Upper lobe of left lung (tissue), 6 donors: ENCODE results near the gene MPHOSPH8. TPM values are rescaled to one million over a fixed set of nuclear protein-coding genes. Genes with fewer than 3 reads are reported as not detected.
"Not testable (repeated sequence)": the region's sequence is repeated elsewhere in the genome, so short reads cannot be mapped to it uniquely, and the experiment has no call there.

Source experiments
- ATAC-seq, 2 donors: fragments of 200-7000 bp; cut with Tn5 transposase; one replicate each; pipeline ENCODE4 v1.9.1; 2022; ENCODE audit warnings: mild to moderate bottlenecking in 2 of 2, moderate library complexity in 2 of 2; ENCODE audit not compliant: low FRiP score in 2 of 2
- DNase-seq, 2 donors: peaks; one replicate each; pipeline ENCODE4 v3.0.0-alpha.2; 2019 to 2020
- H3K27ac ChIP-seq, 4 donors: fragments of 200-600 bp; sonication (generic); one replicate each; pipeline ENCODE4 v1.5.1; 2016 to 2019
- H3K27me3 ChIP-seq, 4 donors: fragments of 200-600 bp; sonication (generic); one replicate each; pipeline ENCODE4 v1.5.1; 2017 to 2019
- H3K36me3 ChIP-seq, 4 donors: fragments of 200-600 bp; sonication (generic); one replicate each; pipeline ENCODE4 v1.5.1; 2016 to 2019
- H3K4me1 ChIP-seq, 4 donors: fragments of 200-600 bp; sonication (generic); one replicate each; pipeline ENCODE4 v1.5.1; 2018 to 2019
- H3K4me3 ChIP-seq, 4 donors: fragments of 200-600 bp; sonication (generic); one replicate each; pipeline ENCODE4 v1.5.1; 2017 to 2019; ENCODE audit warnings: mild to moderate bottlenecking in 2 of 4, moderate library complexity in 1 of 4
- H3K9me3 ChIP-seq, 4 donors: fragments of 200-600 bp; sonication (generic); one replicate each; pipeline ENCODE4 v1.5.1; 2018 to 2019
- EP300 ChIP-seq, 4 donors: sonication (generic); formaldehyde crosslinking; IDR thresholded peaks; one replicate each; pipeline ENCODE4 v1.5.1; 2017; ENCODE audit warnings: antibody characterized with exemption in 4 of 4, control low read depth in 2 of 4
- POLR2A ChIP-seq, 4 donors: fragments of 450-650 bp; IDR thresholded peaks; one replicate each; pipeline ENCODE4 v1.5.1; 2016 to 2017; ENCODE audit warnings: antibody characterized with exemption in 4 of 4, mild to moderate bottlenecking in 2 of 4
- POLR2AphosphoS5 ChIP-seq, 2 donors: sonication (generic); formaldehyde crosslinking; IDR thresholded peaks; one replicate each; pipeline ENCODE4 v1.5.1; 2017; ENCODE audit warnings: antibody characterized with exemption in 2 of 2
- WGBS, 2 donors: methylation state at CpG; one replicate each; pipeline ENCODE4 v1.1.5; 2017 to 2018; 5-methylcytosine and 5-hydroxymethylcytosine counted together
- total RNA-seq, 6 donors: library from RNA; depleted of rRNA in 4 of 6; stranded (reverse); fragments of >200 nt in 4 of 6; gene quantifications; one replicate each; pipeline versions ENCODE4 v1.1.0 to v1.2.1, GENCODE V29; 2016 to 2021
- TF ChIP-seq, protein P1 (sequence below), 6 experiments: fragments of 450-650 bp in 4 of 6; fragments of 200-600 bp in 2 of 6; sonication (generic) in 2 of 6; IDR thresholded peaks; one replicate each; pipeline ENCODE4 v1.5.1; 2016 to 2019; ENCODE audit warnings: antibody characterized with exemption in 6 of 6
- donor health status: DM: no; HTN: no; CAD: no; lungs with moderate emphysema.
- donor health status: DM: no; HTN: yes; CAD: no; lungs with severe emphysema.

The MPHOSPH8 gene
- total RNA-seq, 6 donors from 2014 or later, result 24.0 to 81.7 (median 35.3) TPM

DNA sequence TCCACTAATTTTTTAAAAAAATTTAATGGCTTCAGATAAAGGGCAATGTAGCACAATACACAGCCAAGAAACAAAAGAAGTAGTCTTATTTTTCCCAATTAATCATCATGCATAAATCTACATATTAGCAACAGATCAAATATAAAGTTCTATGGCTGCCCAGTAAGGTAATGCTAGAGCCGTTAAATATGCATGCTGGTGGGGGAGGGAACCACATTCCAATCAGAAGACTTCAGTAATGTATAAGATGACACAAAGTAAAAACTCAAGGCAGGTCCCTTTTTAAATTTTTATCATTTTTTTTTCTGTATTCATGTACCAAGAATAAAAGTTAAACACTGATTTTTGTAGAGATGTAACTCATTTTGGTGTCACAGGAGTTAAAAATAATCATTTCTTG lies 62.0 kb downstream of the MPHOSPH8 start:
- no peak overlapping the region for H3K4me3 ChIP-seq
- TF ChIP-seq POLR2AphosphoS5 (IDR thresholded peaks at IDR 0.05), result no peak
- no peak for TF ChIP-seq POLR2A (IDR thresholded peaks at IDR 0.05)
- TF ChIP-seq, protein P1, sequence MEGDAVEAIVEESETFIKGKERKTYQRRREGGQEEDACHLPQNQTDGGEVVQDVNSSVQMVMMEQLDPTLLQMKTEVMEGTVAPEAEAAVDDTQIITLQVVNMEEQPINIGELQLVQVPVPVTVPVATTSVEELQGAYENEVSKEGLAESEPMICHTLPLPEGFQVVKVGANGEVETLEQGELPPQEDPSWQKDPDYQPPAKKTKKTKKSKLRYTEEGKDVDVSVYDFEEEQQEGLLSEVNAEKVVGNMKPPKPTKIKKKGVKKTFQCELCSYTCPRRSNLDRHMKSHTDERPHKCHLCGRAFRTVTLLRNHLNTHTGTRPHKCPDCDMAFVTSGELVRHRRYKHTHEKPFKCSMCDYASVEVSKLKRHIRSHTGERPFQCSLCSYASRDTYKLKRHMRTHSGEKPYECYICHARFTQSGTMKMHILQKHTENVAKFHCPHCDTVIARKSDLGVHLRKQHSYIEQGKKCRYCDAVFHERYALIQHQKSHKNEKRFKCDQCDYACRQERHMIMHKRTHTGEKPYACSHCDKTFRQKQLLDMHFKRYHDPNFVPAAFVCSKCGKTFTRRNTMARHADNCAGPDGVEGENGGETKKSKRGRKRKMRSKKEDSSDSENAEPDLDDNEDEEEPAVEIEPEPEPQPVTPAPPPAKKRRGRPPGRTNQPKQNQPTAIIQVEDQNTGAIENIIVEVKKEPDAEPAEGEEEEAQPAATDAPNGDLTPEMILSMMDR (IDR thresholded peaks at IDR 0.05), result no peak
- no peak for TF ChIP-seq EP300 (IDR thresholded peaks at IDR 0.05)
- H3K4me1 ChIP-seq, result no peaks in the 10 kb centered on the region
- no peak for DNase-seq
- no peaks in the 10 kb centered on the region for H3K36me3 ChIP-seq
- 81 to 85% methylated on average over 1 of the region's 1 CpG for WGBS, 2 donors
- no peaks in the 10 kb centered on the region for H3K9me3 ChIP-seq
- ATAC-seq, result no peak
- no peaks in the 10 kb centered on the region for H3K27me3 ChIP-seq
- no peak overlapping the region for H3K27ac ChIP-seq

DNA sequence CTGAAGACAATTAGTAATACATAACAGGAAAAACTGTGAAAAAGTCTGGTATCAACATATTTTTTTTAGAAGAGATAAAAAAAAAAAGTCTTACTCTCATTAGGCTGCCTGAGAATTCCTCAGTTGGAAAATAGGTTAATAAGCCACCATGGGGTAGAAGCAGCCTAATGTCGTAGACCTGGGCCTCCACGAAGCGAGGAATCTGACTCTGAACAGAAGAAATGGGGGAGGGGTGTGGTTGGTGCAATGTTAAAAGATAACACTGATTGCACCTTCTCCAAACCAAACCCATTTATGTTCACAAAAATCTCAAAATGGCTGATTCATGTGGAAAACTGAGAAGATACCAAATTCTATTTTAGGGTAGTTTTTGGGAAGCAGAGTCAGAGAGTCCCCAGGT lies 62.4 kb downstream of the MPHOSPH8 start:
- H3K27me3 ChIP-seq, result no peaks in the 10 kb centered on the region
- no peak for DNase-seq

DNA sequence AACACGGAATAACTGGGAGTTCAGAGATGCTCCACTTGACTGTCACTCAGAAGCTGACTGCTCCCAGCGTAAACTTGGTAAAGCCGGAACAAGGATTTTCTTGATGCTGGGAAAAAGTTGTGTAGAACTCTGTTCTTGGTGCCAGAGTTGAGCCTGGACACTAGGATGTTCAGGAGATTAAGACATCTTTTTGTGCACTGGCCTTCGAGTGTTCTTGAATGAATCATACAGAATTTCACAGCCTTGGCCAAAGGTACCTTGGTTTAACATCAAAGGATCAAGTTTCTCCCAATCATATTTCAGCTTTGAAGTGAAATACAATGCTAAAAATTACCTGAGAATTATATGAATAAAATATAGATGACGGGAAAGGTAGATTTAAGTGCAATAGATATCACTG lies 67.5 kb downstream of the MPHOSPH8 start:
- WGBS, 2 donors, result 94 to 97% methylated on average over 2 to 3 of the region's 5 CpGs

More for the DNA sequence above, 62.4 kb downstream of the MPHOSPH8 start:
- no peak overlapping the region for H3K4me3 ChIP-seq
- TF ChIP-seq POLR2AphosphoS5 (IDR thresholded peaks at IDR 0.05), result no peak
- TF ChIP-seq, protein P1 (IDR thresholded peaks at IDR 0.05), result no peak
- no peak for TF ChIP-seq POLR2A (IDR thresholded peaks at IDR 0.05)
- no peak for TF ChIP-seq EP300 (IDR thresholded peaks at IDR 0.05)
- H3K36me3 ChIP-seq, result no peaks in the 10 kb centered on the region
- H3K4me1 ChIP-seq, result no peaks in the 10 kb centered on the region
- H3K27ac ChIP-seq, result no peak overlapping the region
- WGBS, 2 donors, result 79 to 82% methylated on average over 3 of the region's 3 CpGs
- no peaks in the 10 kb centered on the region for H3K9me3 ChIP-seq
- no peak for ATAC-seq

DNA sequence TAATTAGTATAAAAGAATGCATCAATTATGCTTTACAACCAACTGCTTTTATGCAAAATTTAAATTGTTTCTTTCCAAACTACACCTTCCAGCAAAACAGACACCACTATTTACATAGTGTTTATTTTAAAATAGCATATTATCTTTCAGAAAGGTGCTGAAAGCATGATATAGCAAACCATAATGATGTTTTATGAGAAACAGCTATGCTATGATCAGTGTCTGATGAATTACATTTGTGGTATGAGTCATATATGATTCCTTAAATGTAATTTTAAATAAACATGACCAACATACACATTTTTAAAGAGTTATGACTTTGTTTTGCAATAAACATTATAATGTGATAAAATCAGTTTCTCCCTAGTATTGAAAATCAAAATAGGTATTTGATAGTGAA lies 68.2 kb downstream of the MPHOSPH8 start:
- H3K4me3 ChIP-seq, H3K9me3 ChIP-seq, H3K4me1 ChIP-seq, H3K36me3 ChIP-seq, ATAC-seq, H3K27ac ChIP-seq, DNase-seq, H3K27me3 ChIP-seq: not testable (repeated sequence)

More for the DNA sequence above, 67.5 kb downstream of the MPHOSPH8 start:
- H3K4me1 ChIP-seq, H3K4me3 ChIP-seq, H3K27ac ChIP-seq, ATAC-seq, DNase-seq, H3K9me3 ChIP-seq, H3K36me3 ChIP-seq, H3K27me3 ChIP-seq: not testable (repeated sequence)

DNA sequence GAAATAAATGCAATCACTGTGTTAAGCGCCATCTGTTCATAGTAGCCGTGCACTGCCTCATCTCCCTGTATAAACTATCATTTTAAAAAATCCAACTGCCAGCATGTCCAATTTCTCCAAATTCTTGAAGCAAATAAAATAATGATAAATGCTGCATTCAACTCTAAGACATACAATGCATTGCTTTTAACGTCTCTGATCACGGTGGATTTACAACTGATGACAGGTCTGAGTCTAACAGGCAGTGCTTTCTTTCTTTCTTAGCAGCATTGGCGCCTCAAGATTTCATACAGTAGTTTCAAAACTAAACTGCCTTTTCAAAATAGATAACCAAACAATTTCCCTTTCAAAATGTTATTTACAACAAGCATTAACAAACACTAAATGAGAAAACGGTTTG lies 70.8 kb downstream of the MPHOSPH8 start:
- DNase-seq, H3K4me3 ChIP-seq, ATAC-seq, H3K27me3 ChIP-seq, H3K9me3 ChIP-seq, H3K27ac ChIP-seq, H3K4me1 ChIP-seq, H3K36me3 ChIP-seq: not testable (repeated sequence)
- 91 to 93% methylated on average over 6 of the region's 6 CpGs for WGBS, 2 donors

DNA sequence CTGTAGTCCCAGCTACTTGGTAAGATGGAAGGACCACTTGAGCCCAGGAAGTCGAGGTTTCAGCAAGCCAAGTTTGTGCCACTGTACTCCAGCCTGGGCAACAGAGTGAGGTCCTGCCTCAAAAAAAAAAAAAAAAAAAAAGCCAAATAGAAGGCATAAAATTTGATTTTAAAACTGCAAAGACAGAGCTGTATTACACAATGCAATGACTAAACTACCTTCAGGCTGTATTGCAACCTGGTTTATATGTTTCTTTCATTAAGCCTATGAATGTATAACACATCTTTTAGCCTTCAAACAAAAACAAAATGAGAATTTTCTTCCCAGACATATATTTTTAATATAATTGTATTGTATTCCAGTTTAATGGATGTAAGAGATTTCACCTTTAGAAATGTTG lies 75.6 kb downstream of the MPHOSPH8 start:
- 91 to 100% methylated on average over 1 of the region's 1 CpG for WGBS, 2 donors
- not testable (repeated sequence) for H3K9me3 ChIP-seq, DNase-seq, H3K4me3 ChIP-seq, H3K4me1 ChIP-seq, ATAC-seq, H3K27me3 ChIP-seq, H3K36me3 ChIP-seq, H3K27ac ChIP-seq

DNA sequence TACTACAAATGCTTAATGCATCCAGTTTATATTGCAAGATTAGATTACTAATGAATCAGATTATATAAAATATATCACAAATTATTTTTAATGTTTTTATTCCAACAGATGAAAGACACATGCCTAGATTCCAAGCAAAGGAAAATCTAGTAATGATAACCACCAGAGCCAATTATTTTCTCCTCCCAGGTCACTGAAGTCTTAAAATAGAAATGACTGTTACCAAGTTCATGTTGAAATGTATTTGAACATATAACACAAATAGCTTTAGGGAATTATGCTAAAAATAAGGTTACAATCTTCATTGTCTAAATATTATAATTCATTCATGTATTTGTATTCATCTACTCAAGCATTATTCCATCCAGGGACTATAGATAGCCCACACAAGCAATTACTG lies 76.3 kb downstream of the MPHOSPH8 start:
- not testable (repeated sequence) for H3K27ac ChIP-seq, H3K4me3 ChIP-seq, H3K36me3 ChIP-seq, DNase-seq, H3K4me1 ChIP-seq, H3K9me3 ChIP-seq, ATAC-seq, H3K27me3 ChIP-seq
